H1 (cell line): ENCODE data around the gene COL4A4. TPM values are rescaled to one million over a fixed set of nuclear protein-coding genes. Genes with fewer than 3 reads are reported as not detected.

Experiments used
- CTCF ChIA-PET: fragments of 300-600 bp; sonication (Branson Sonifier 250); formaldehyde crosslinking; loops from one replicate; lab custom pipeline; 2021; ENCODE audit not compliant: partially characterized antibody; lab: Charles Lee
- POLR2A ChIA-PET: fragments of 300-600 bp; sonication (Branson Sonifier 250); formaldehyde crosslinking; loops from one replicate; lab custom pipeline; 2021; ENCODE audit warnings: inconsistent platforms; ENCODE audit not compliant: partially characterized antibody; lab: Charles Lee
- DNase-seq, 2 experiments: peaks; one replicate each; pipeline versions ENCODE4 v3.0.0 to v3.0.0-alpha.2; 2010 to 2022; ENCODE audit warnings: low spot score in 2 of 2, low read depth in 1 of 2, mixed read lengths in 1 of 2
- FAIRE-seq: peaks from 2 replicates; lab custom pipeline; 2011; peaks lifted over from hg19 to GRCh38; lab: Jason Lieb, UNC
- H2AFZ ChIP-seq: 2 replicates; pipeline ENCODE4 v1.8.1; 2012; ENCODE audit warnings: low read length, inconsistent platforms
- H2AK5ac ChIP-seq: 2 replicates; pipeline ENCODE4 v1.6.1; 2013; ENCODE audit warnings: low read depth, low read length
- H2BK120ac ChIP-seq: replicated peaks from 2 replicates; pipeline ENCODE3; 2013; ENCODE audit warnings: low read depth, low read length, inconsistent platforms
- H2BK12ac ChIP-seq: 2 replicates; pipeline ENCODE4 v1.6.1; 2013; ENCODE audit warnings: low read depth, low read length
- H2BK15ac ChIP-seq: 2 replicates; pipeline ENCODE4 v1.6.1; 2013; ENCODE audit warnings: low read length
- H2BK20ac ChIP-seq: 2 replicates; pipeline ENCODE4 v1.6.1; 2013; ENCODE audit warnings: low read length
- H2BK5ac ChIP-seq: 2 replicates; pipeline ENCODE4 v1.6.1; 2013; ENCODE audit warnings: low read depth, low read length
- H3K14ac ChIP-seq: 2 replicates; pipeline ENCODE4 v1.6.1; 2013; ENCODE audit warnings: inconsistent platforms; ENCODE audit not compliant: insufficient read length
- H3K18ac ChIP-seq: 2 replicates; pipeline ENCODE4 v1.6.1; 2013; ENCODE audit warnings: low read length; ENCODE audit errors: extremely low read depth
- H3K23ac ChIP-seq: 2 replicates; pipeline ENCODE4 v1.6.1; 2013; ENCODE audit warnings: inconsistent platforms; ENCODE audit not compliant: insufficient read length
- H3K23me2 ChIP-seq: 2 replicates; pipeline ENCODE4 v1.6.1; 2013; ENCODE audit warnings: low read depth, low read length
- H3K27ac ChIP-seq: 2 replicates; pipeline ENCODE4 v1.6.1; 2011; ENCODE audit warnings: low read depth, low read length, inconsistent platforms
- H3K27me3 ChIP-seq, 4 experiments: replicated peaks in 1 of 4; 1 replicate in 1 of 4; 2 replicates in 3 of 4; pipeline versions ENCODE4 v1.6.1 to v1.8.1; 2011 to 2013; ENCODE audit warnings: low read length in 3 of 4, mild to moderate bottlenecking in 3 of 4, inconsistent platforms in 2 of 4, mixed read lengths in 2 of 4, moderate library complexity in 1 of 4; ENCODE audit not compliant: control insufficient read depth in 3 of 4, insufficient read depth in 3 of 4; ENCODE audit errors: extremely low read depth in 1 of 4
- H3K36me3 ChIP-seq, 4 experiments: 2 replicates each; pipeline versions ENCODE4 v1.6.1 to v1.8.1; 2011 to 2013; ENCODE audit warnings: mild to moderate bottlenecking in 4 of 4, low read length in 3 of 4, moderate library complexity in 2 of 4, control low read depth in 1 of 4, inconsistent platforms in 1 of 4; ENCODE audit not compliant: insufficient read depth in 4 of 4, control insufficient read depth in 2 of 4
- H3K4ac ChIP-seq: replicated peaks from 2 replicates; pipeline ENCODE3; 2013; ENCODE audit warnings: low read length, low read depth, mixed read lengths, inconsistent platforms; ENCODE audit not compliant: insufficient read length
- H3K4me1 ChIP-seq, 4 experiments: replicated peaks in 1 of 4; 1 replicate in 1 of 4; 2 replicates in 3 of 4; pipeline versions ENCODE4 v1.6.1 to v1.8.1; 2011 to 2013; ENCODE audit warnings: low read length in 3 of 4, inconsistent platforms in 2 of 4, mixed read lengths in 1 of 4; ENCODE audit not compliant: insufficient read depth in 4 of 4, control insufficient read depth in 3 of 4
- H3K4me2 ChIP-seq, 2 experiments: 2 replicates each; pipeline versions ENCODE4 v1.6.1 to v1.8.1; 2011 to 2013; ENCODE audit warnings: low read depth in 2 of 2, low read length in 2 of 2, control low read depth in 1 of 2, inconsistent platforms in 1 of 2, mild to moderate bottlenecking in 1 of 2; ENCODE audit not compliant: insufficient read depth in 1 of 2
- H3K4me3 ChIP-seq, 4 experiments: fragments of 200-600, 300-600 bp in 1 of 4; sonication (generic), shearing (Covaris generic), sonication (Bioruptor Twin) in 1 of 4; 2 replicates each; pipeline versions ENCODE4 v1.5.1 to v1.8.1; 2011 to 2016; ENCODE audit warnings: low read length in 4 of 4, low read depth in 3 of 4, control low read depth in 2 of 4, inconsistent platforms in 2 of 4, mild to moderate bottlenecking in 2 of 4, mixed read lengths in 1 of 4, moderate library complexity in 1 of 4; ENCODE audit not compliant: insufficient read depth in 2 of 4; ENCODE audit errors: extremely low read depth in 1 of 4
- H3K56ac ChIP-seq: replicated peaks from 2 replicates; pipeline ENCODE3; 2013; ENCODE audit warnings: low read depth, mild to moderate bottlenecking, mixed read lengths, low read length, inconsistent platforms; ENCODE audit not compliant: insufficient read length
- H3K79me1 ChIP-seq: 2 replicates; pipeline ENCODE4 v1.6.1; 2013; ENCODE audit warnings: low read depth, low read length, control low read depth
- H3K79me2 ChIP-seq, 2 experiments: 2 replicates each; pipeline versions ENCODE4 v1.6.1 to v1.8.1; 2012 to 2013; ENCODE audit warnings: low read length in 2 of 2, mild to moderate bottlenecking in 2 of 2, inconsistent platforms in 1 of 2; ENCODE audit not compliant: insufficient read depth in 2 of 2, control insufficient read depth in 1 of 2
- H3K9ac ChIP-seq, 4 experiments: replicated peaks in 1 of 4; 1 replicate in 1 of 4; 2 replicates in 3 of 4; pipeline versions ENCODE4 v1.6.1 to v1.8.1; 2011 to 2013; ENCODE audit warnings: low read depth in 3 of 4, low read length in 3 of 4, control low read depth in 2 of 4, mild to moderate bottlenecking in 2 of 4, moderate library complexity in 2 of 4, inconsistent platforms in 1 of 4; ENCODE audit errors: extremely low read depth in 1 of 4
- H3K9me3 ChIP-seq, 2 experiments: 2 replicates each; pipeline versions ENCODE4 v1.6.1 to v1.8.1; 2012 to 2013; ENCODE audit warnings: mild to moderate bottlenecking in 2 of 2, moderate library complexity in 2 of 2, control low read depth in 1 of 2, inconsistent platforms in 1 of 2, low read depth in 1 of 2, low read length in 1 of 2, mixed read lengths in 1 of 2; ENCODE audit not compliant: insufficient read depth in 2 of 2
- H4K20me1 ChIP-seq, 2 experiments: replicated peaks in 1 of 2; 2 replicates each; pipeline versions ENCODE3 to v1.8.1; 2011 to 2013; ENCODE audit warnings: inconsistent platforms in 2 of 2, low read length in 2 of 2, mild to moderate bottlenecking in 1 of 2; ENCODE audit not compliant: insufficient read depth in 2 of 2, control insufficient read depth in 1 of 2
- H4K5ac ChIP-seq: 2 replicates; pipeline ENCODE4 v1.6.1; 2013; ENCODE audit warnings: low read length, low read depth, mixed read lengths, inconsistent platforms; ENCODE audit not compliant: insufficient read length
- H4K8ac ChIP-seq: 2 replicates; pipeline ENCODE4 v1.8.0; 2013; ENCODE audit warnings: mild to moderate bottlenecking, moderate library complexity, low read length, inconsistent platforms; ENCODE audit not compliant: insufficient read depth; ENCODE audit errors: extremely low read depth
- H4K91ac ChIP-seq: replicated peaks from 2 replicates; pipeline ENCODE3; 2013; ENCODE audit warnings: low read length, mixed read lengths, inconsistent platforms; ENCODE audit not compliant: insufficient read length
- BACH1 ChIP-seq: IDR thresholded peaks from 2 replicates; pipeline ENCODE4 v1.6.1; 2012; ENCODE audit warnings: low read length, improper control_type of control experiment
- CBX8 ChIP-seq: fragments of 300-800, 300-1000 bp; sonication (generic); IDR thresholded peaks from 2 replicates; pipeline ENCODE4 v1.7.1; 2016; ENCODE audit warnings: low read depth, low read length, borderline replicate concordance
- CEBPB ChIP-seq: IDR thresholded peaks from 2 replicates; pipeline ENCODE4 v1.6.1; 2012; ENCODE audit warnings: low read depth, low read length
- GABPA ChIP-seq: IDR thresholded peaks from 2 replicates; pipeline ENCODE4 v1.6.1; 2011; ENCODE audit warnings: mild to moderate bottlenecking, low read length, moderate library complexity, borderline replicate concordance; ENCODE audit not compliant: insufficient read depth
- JUN ChIP-seq: IDR thresholded peaks from 2 replicates; pipeline ENCODE4 v1.6.1; 2011; ENCODE audit warnings: low read depth, mild to moderate bottlenecking, improper control_type of control experiment, low read length
- POLR2AphosphoS5 ChIP-seq: IDR thresholded peaks from 2 replicates; pipeline ENCODE4 v1.6.1; 2011; ENCODE audit warnings: low read depth, low read length
- POU5F1 ChIP-seq: IDR thresholded peaks from 2 replicates; pipeline ENCODE4 v1.6.1; 2011; ENCODE audit warnings: low read depth, mild to moderate bottlenecking, low read length, moderate library complexity
- RNF2 ChIP-seq: fragments of 200-900, 300-1000 bp; sonication (generic); IDR thresholded peaks from 2 replicates; pipeline ENCODE4 v1.7.1; 2016; ENCODE audit warnings: borderline replicate concordance, low read depth, mild to moderate bottlenecking, antibody characterized with exemption, low read length; ENCODE audit not compliant: poor library complexity, severe bottlenecking; ENCODE audit errors: missing control alignments
- SAP30 ChIP-seq: fragments of 300-600 bp; sonication (generic); IDR thresholded peaks from 2 replicates; pipeline ENCODE4 v1.7.1; 2012; ENCODE audit warnings: low read length, moderate library complexity, mild to moderate bottlenecking, inconsistent platforms; ENCODE audit not compliant: insufficient read depth, insufficient replicate concordance
- SIN3A ChIP-seq, 2 experiments: IDR thresholded peaks in 1 of 2; conservative IDR thresholded peaks in 1 of 2; 2 replicates each; pipeline ENCODE4 v1.6.1; 2011 to 2012; ENCODE audit warnings: low read length in 2 of 2, improper control_type of control experiment in 1 of 2, low read depth in 1 of 2, mild to moderate bottlenecking in 1 of 2
- SIRT6 ChIP-seq: IDR thresholded peaks from one replicate; pipeline ENCODE4 v1.7.1; 2012; ENCODE audit warnings: low read length, inconsistent platforms
- SP1 ChIP-seq: IDR thresholded peaks from 2 replicates; pipeline ENCODE4 v1.6.1; 2011; ENCODE audit warnings: low read depth, low read length
- SUZ12 ChIP-seq: fragments of 200-600 bp; sonication (generic); IDR thresholded peaks from 2 replicates; pipeline ENCODE4 v1.6.1; 2012; ENCODE audit warnings: mild to moderate bottlenecking, inconsistent platforms, low read length, moderate library complexity, mixed read lengths
- TAF7 ChIP-seq: optimal IDR thresholded peaks from 2 replicates; pipeline ENCODE3; 2011; ENCODE audit warnings: low read depth, mild to moderate bottlenecking, inconsistent platforms, low read length, moderate library complexity, borderline replicate concordance
- TCF12 ChIP-seq: IDR thresholded peaks from 2 replicates; pipeline ENCODE4 v1.6.1; 2011; ENCODE audit warnings: low read depth, mild to moderate bottlenecking, low read length
- WGBS, 2 experiments: shearing (Covaris generic) in 1 of 2; methylation state at CpG; one replicate each; pipeline versions ENCODE4 v1.1.6 to v1.1.7; 2013 to 2015; ENCODE audit warnings: low lambda C conversion rate in 2 of 2, mixed read lengths in 2 of 2, inconsistent platforms in 1 of 2, low coverage in 1 of 2, missing lambda C conversion rate in 1 of 2; ENCODE audit not compliant: insufficient replicate concordance in 2 of 2, insufficient coverage in 1 of 2, insufficient read length in 1 of 2; ENCODE audit errors: extremely low coverage in 1 of 2, missing lambda C conversion rate in 1 of 2; 5-methylcytosine and 5-hydroxymethylcytosine counted together
- polyA plus RNA-seq, 7 experiments: library from polyadenylated mRNA; depleted of rRNA in 3 of 7; stranded (reverse) in 5 of 7; unstranded in 2 of 7; fragments of >200 nt in 5 of 7; fragments of 200-250 nt in 2 of 7; gene quantifications; 1 replicate in 5 of 7; 2 replicates in 1 of 7; 4 replicates in 1 of 7; pipeline versions ENCODE4 v1.2.1 to v1.2.3, GENCODE V29; 2011 to 2013; ENCODE audit warnings: missing spikeins in 2 of 7, mixed read lengths in 2 of 7
- total RNA-seq: library from RNA; stranded (reverse); fragmentation: NEBNext Ultra II Directional; extraction: Animal tissue kit (Norgen Biotek cat#: 25700); gene quantifications from 2 replicates; pipeline ENCODE4 v1.2.1, GENCODE V29; 2021

The COL4A4 gene
- total and polyA plus RNA-seq, 2 of the 8 experiments (the other 6 are each of a cell fraction or from before 2014, with no cell fraction given): 0.33 to 1.7 TPM

DNA sequence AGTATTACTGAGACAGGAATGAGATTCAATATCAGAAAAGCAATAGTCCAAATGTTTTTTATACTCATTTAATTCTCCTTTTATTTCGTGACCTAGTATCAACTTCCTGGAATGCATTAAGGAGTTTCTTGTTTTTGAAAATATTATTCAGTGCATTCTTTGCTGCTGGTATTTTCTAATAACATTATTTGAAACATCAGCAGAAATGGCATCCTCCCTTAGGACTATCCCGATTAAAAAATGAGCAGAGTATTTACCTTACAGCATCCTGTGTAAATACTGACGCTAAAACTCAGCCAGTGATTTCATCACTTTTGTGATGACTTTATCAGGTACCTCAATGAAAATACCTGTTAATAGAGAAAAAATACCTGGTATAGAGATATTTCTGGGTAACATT is 16.8 kb upstream of the COL4A4 start:
- H2BK20ac ChIP-seq: no peak overlapping the region
- H4K5ac ChIP-seq: no peak overlapping the region
- no peak for DNase-seq
- H3K4me2 ChIP-seq: no peak overlapping the region
- no peak overlapping the region for H3K18ac ChIP-seq
- H4K8ac ChIP-seq: no peak overlapping the region
- H3K9me3 ChIP-seq: no peaks in the 10 kb centered on the region
- H2BK120ac ChIP-seq: no peak overlapping the region
- 90% methylated on average over 3 of the region's 3 CpGs; no CpG with 5 or more reads in 1 of the 2 experiments for WGBS, 2 experiments
- H3K27me3 ChIP-seq: no peaks in the 10 kb centered on the region
- no peak overlapping the region for H3K14ac ChIP-seq
- no peak overlapping the region for H3K23ac ChIP-seq
- no peaks in the 10 kb centered on the region for H3K79me2 ChIP-seq
- ChIA-PET CTCF (interaction anchor here (1.0 kb wide), 1 partner anchor 9 kb away, joined by 3 read pairs; no protein-coding TSS in a partner anchor), POLR2A (no interaction called here)
- peaks cover 1 to 5% (median 2%) of the 10 kb centered on the region in 4 experiments; a peak in 4 of 7 replicates for H3K4me1 ChIP-seq
- H2BK5ac ChIP-seq: no peak overlapping the region
- H4K20me1 ChIP-seq: no peaks in the 10 kb centered on the region
- no peak overlapping the region for H2BK15ac ChIP-seq
- H3K23me2 ChIP-seq: no peaks in the 10 kb centered on the region
- FAIRE-seq: no peak
- H2BK12ac ChIP-seq: no peak overlapping the region
- no peak overlapping the region for H4K91ac ChIP-seq
- H3K4me3 ChIP-seq: no peak overlapping the region
- no peak overlapping the region for H3K9ac ChIP-seq
- H3K79me1 ChIP-seq: no peaks in the 10 kb centered on the region
- H2AK5ac ChIP-seq: no peak overlapping the region
- H3K4ac ChIP-seq: no peak overlapping the region
- H3K56ac ChIP-seq: no peak overlapping the region
- H3K36me3 ChIP-seq: no peaks in the 10 kb centered on the region
- no peak overlapping the region for H2AFZ ChIP-seq
- no peak overlapping the region for H3K27ac ChIP-seq
- TF ChIP-seq SAP30: no peak
- TF ChIP-seq GABPA: no peak
- no peak for TF ChIP-seq BACH1
- no peak for TF ChIP-seq SUZ12
- no peak for TF ChIP-seq SIRT6
- no peak for TF ChIP-seq TCF12
- no peak for TF ChIP-seq CBX8
- TF ChIP-seq TAF7: no peak
- no peak for TF ChIP-seq RNF2
- no peak for TF ChIP-seq SIN3A (conservative IDR thresholded peaks at IDR 0.05 in 1 of 2, IDR thresholded peaks at IDR 0.05 in 1 of 2; ENCODE audit: low read depth in 1 of 2, low read length in 2 of 2)
- no peak for TF ChIP-seq POLR2AphosphoS5
- no peak for TF ChIP-seq CEBPB
- no peak for TF ChIP-seq POU5F1
- no peak for TF ChIP-seq SP1
- TF ChIP-seq JUN: no peak
